ENCODE measurements around the gene YY1.

DNA sequence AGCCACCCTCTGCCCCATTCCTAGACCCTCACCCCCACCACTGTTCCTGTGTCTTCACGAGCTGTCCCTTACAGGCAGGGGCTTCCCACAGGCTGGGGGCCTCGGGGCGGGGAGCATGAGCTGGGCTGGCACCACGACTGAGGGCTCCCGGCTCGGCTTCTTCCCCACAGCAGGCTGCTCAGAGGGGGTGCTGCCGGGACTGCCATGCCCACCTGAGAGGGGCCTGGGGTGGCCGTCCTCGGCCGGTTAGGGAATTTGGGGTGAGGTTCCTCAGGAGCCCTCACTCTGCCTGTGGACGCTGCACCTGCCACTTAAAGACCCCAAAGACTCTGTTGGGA is 91.0 kb downstream of the YY1 start:
- TF ChIP-seq, protein P1, sequence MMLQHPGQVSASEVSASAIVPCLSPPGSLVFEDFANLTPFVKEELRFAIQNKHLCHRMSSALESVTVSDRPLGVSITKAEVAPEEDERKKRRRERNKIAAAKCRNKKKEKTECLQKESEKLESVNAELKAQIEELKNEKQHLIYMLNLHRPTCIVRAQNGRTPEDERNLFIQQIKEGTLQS (CRISPR knock-in tag; conservative IDR thresholded peaks at IDR 0.05) = no peak
- TF ChIP-seq, protein P2, sequence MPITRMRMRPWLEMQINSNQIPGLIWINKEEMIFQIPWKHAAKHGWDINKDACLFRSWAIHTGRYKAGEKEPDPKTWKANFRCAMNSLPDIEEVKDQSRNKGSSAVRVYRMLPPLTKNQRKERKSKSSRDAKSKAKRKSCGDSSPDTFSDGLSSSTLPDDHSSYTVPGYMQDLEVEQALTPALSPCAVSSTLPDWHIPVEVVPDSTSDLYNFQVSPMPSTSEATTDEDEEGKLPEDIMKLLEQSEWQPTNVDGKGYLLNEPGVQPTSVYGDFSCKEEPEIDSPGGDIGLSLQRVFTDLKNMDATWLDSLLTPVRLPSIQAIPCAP (CRISPR knock-in tag; IDR thresholded peaks at IDR 0.05) = no peak
- TF ChIP-seq, protein P3, sequence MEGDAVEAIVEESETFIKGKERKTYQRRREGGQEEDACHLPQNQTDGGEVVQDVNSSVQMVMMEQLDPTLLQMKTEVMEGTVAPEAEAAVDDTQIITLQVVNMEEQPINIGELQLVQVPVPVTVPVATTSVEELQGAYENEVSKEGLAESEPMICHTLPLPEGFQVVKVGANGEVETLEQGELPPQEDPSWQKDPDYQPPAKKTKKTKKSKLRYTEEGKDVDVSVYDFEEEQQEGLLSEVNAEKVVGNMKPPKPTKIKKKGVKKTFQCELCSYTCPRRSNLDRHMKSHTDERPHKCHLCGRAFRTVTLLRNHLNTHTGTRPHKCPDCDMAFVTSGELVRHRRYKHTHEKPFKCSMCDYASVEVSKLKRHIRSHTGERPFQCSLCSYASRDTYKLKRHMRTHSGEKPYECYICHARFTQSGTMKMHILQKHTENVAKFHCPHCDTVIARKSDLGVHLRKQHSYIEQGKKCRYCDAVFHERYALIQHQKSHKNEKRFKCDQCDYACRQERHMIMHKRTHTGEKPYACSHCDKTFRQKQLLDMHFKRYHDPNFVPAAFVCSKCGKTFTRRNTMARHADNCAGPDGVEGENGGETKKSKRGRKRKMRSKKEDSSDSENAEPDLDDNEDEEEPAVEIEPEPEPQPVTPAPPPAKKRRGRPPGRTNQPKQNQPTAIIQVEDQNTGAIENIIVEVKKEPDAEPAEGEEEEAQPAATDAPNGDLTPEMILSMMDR (IDR thresholded peaks at IDR 0.05) = no peak
- TF ChIP-seq CBFB (CRISPR knock-in tag; IDR thresholded peaks at IDR 0.05; ENCODE audit: low read depth) (no peak), ETV6 (CRISPR knock-in tag; IDR thresholded peaks at IDR 0.05) (no peak), JUN (CRISPR knock-in tag; IDR thresholded peaks at IDR 0.05) (no peak)
